Fibroblast of skin of abdomen (primary cell): ENCODE data around the gene AMZ1. TPM values are rescaled to one million over a fixed set of nuclear protein-coding genes. Genes with fewer than 3 reads are reported as not detected.
A peak's percentile ranks its signal among the peaks of the same experiment; 100 is the strongest.

Experiments used
- DNase-seq: peaks from one replicate; pipeline ENCODE4 v3.0.0-alpha.2; 2013
- polyA plus RNA-seq, 2 experiments: library from polyadenylated mRNA; unstranded; fragments of 120-200 nt; gene quantifications; one replicate each; pipeline ENCODE4 v1.2.1, GENCODE V29; 2013; ENCODE audit not compliant: insufficient read length in 2 of 2

AMZ1 gene, protein sequence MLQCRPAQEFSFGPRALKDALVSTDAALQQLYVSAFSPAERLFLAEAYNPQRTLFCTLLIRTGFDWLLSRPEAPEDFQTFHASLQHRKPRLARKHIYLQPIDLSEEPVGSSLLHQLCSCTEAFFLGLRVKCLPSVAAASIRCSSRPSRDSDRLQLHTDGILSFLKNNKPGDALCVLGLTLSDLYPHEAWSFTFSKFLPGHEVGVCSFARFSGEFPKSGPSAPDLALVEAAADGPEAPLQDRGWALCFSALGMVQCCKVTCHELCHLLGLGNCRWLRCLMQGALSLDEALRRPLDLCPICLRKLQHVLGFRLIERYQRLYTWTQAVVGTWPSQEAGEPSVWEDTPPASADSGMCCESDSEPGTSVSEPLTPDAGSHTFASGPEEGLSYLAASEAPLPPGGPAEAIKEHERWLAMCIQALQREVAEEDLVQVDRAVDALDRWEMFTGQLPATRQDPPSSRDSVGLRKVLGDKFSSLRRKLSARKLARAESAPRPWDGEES
- 0.35 TPM for polyA plus RNA-seq (2013, experiment 1 of 2; ENCODE audit: insufficient read length)
- polyA plus RNA-seq (2013, experiment 2 of 2; ENCODE audit: insufficient read length), result 0.27 TPM

DNA sequence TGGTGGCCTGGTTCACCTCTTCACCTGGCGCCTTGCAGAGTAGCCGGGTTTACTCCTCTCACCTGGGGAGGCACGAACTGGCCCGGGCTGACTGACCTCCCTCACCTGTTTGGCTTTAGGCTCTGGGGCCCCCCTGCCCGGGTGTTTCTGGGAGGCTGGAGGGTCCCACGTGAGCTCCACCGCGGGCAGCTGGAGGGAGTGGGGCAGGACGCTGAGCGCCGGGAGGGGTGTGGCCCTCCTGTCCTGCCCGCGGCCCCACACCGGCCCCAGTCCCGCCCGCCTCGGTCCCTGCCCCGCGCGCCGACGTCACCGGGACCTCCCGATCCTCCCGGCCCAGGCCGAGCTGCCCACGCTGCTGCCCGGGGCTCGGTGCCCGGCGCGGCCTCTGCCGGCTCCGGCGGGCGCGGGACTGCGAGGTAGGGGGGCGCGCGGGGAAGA lies at the start of gene AMZ1:
AMZ1 (plus strand) TSS at position 322 of the 438 bp plus-strand sequence. CDS start 12,250 bp downstream, outside the sequence.
- DNase-seq, result no peak

DNA sequence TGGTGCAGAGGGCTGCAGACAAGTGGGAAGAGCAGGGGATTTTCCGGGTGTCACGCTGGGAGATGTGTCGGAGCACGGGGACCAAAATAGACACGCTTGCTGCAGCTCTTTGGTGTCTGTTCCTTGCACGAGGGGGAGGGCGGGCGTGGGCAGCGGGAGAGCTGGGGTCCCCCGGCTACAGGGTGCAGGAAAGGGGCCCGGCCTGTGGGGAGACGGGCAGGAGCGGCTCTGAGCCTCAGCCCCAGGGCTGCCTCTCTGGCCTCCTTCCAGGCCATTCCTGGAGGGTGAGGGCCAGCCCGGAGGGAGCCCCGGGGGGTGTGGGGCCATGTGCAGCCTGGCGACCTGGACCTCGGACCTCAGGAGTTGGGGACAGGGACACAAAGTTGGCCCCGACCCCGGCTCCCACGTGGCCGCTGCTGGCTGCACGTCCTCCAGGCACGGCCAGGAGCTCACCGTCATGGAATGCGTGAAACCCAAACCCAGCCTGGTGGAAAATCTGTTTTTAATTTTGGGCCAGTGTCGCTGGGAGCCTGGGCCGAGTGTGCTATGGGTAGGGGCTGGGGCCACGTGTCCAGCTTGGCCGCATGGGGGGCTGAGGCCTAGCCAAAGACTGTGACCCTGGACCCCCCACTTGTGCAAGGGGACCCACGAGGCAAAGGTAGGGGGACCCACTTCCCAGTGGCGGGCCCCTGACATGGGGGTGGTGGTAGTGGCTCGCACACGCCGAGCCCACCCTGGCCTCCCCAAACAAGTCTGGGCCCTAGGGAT lies 49.6 kb upstream of the AMZ1 start:
- DNase-seq, result peak; percentile 91

DNA sequence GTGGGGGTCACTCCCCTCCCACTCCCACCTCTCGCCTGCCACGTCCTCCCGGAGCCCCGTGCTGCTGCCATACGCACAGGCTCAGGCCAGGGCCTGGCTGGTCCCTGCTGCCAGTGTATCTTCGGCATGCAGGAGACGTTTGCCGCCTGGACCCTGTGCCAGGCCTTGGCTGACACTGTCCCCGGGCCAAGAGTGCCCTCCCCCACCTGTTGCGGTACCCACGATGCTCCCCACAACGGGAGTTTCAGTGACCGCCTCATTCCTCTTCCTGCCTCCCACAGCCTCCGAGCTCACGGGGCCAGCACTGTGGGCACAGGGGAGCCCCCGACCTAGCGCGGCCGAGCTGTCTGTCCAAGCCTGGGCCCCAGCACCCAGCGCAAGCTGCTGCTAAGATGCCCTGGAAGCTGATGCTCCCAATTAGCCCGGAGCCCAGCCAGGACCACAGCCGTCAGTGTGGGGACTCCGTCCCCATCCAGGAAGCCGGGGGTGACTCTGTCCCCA lies 48.8 kb upstream of the AMZ1 start:
- no peak for DNase-seq

DNA sequence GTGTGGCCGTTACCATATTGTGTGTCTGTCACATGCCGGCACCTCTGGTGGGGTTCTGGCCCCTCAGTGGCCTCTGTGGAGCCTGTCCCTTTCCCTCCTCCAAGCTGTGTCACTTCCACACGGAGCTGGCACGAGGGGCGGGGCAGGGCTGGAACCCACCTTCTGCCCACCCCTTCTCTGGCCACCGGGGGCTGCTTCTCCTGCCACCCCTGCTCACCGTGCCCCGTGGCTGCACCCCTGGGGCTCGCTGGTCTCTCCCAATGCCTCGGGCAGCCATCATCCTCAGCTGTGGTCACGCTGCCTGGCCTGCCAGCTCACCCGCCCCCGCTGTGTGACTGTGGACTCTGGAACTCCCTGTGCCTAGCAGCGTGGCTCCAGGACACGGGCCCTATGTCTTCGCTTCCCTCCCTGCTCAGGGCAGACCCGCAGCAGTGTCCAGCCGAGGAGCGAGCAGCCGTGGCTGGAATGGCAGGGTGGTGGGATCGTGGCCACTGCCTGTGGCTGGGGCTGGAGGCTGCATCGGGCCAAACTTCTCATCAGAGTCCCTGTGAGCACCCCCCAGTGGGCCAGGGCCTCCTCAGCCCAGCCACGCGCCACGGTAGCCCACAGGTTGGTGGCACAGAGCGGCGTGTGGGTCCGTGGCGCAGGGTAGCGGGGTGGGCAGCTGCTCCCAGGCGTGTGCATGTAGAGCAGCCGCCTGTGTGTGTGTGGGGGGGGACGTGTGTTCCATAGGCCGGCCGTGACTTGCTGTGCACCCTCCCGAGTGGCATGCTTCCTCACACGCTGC lies 48.1 kb upstream of the AMZ1 start:
- no peak for DNase-seq

DNA sequence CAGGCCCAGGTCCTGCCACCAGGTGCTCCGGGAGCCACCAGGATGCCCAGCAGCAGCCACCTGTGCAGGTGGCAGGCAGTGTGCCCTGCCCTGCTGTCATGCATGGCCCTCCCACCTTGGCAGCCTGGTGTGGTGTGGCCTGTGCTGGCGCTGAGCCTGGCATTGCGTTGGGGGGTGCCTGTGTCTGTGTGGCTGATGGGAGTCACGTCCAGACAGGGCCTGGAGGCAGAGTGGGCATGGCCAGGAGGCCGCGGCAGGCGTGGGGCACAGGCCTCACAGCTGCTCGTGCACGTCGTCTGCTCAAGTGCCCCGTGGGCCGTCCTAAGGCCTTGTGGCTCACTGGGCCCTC lies 47.5 kb upstream of the AMZ1 start:
- no peak for DNase-seq

DNA sequence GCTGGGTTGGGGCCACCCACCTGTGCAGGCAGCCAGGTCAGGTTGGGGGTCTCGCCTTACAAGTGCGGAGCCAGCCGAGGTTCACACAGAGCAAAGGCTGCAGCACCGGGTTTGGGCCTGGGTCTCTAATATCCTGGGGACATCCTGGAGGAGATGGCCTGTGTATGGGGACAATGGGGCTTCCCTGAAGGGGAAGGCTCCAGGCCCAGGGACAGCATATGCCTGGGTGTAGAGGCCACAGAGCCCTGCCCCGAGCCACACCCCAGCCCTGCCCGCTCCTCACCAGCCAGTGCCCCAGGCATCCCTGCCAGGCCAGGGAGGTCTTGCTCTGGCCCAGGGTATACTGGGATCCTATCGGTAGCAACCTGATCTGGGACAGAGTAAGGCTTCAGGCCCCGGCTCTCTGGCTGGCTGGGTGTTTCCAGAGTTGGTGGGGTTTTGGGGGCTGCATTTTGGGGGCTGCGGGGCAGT lies 47.1 kb upstream of the AMZ1 start:
- DNase-seq, result no peak

DNA sequence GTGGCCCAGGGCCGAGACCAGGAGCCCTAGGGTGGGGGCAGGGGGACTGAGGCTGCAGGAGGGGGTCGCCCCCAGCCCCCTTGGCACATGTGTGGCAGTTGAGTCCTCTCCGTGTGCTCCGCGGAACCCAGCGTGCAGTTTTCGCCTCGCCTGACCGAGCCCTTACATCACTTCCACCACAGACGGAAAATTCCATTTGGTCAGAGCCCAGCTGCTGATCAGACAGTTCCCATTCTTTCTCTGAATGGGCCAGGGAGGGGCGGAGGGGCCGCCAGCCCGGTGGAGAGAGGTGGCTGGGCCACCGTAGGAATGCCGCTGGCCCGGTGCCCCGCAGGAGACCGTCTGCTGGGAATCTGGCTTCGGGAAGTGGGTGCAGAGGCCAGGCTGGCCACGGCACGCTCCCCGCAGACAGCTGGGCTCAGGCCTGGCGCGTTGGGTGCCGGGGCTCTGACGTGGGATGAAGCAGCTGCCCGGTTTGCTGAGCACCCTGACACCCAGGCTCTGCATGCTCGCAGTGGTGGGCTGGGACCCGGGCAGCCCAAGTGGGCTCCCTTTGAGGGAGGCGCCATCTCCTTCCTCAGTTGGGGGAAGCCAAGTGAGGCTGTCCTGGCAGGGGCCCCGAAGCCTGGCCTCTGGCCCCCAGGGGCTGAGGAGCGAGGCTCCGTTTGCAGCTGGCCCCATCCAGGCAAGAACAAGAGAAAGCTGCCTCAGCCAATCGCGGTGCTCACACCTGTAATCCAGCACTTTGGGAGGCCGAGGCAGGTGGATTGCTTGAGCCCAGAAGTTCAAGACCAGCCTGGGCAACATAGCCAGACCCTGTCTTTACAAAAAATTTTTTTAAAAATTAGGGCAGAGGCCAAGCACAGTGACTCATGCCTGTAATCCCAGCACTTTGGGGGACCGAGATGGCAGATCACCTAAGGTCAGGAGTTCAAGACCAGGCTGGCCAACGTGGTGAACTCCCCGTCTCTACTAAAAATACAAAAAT lies 46.3 kb upstream of the AMZ1 start:
- DNase-seq, result peak; percentile 97

DNA sequence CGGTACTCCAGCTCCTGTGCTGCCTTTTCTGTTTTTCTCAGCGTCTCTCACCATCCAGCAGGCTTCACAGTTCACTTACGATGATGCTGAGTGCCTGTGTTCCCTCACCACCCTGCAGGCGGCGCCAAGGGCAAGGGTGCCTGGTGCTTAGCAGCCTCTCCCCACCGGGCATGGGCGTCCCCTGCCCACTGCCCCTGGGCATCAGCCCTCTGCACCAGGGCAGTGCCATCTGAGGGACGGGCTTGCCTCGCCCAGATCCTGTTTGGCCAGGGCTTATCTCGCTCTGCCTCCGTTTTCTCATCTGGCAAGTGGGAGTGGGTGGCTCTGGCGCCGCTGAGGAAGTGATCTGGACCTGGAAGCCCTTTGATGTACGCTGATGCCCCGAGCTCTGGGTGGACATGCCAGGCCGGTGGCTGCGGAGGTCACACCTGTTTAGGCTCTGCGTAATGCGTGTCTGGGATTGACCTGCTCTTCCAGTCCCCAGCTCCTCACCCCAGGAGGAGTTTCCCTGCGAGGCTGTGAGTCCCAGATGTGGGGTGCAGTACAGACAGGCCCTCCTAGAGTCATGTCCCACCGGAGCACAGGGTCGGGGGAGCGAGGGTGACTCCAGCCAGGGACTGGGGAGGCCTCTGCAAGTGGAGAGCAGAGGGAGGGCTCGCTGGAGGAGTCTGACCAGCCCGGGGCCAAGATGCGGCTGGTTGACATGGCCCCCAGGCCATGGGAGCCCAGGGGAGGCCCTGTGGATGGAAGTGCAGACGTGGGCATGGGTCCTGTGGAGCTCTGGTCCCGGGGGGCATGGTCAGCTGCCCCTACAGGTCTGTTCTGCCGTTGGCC lies 44.4 kb upstream of the AMZ1 start:
- no peak for DNase-seq

DNA sequence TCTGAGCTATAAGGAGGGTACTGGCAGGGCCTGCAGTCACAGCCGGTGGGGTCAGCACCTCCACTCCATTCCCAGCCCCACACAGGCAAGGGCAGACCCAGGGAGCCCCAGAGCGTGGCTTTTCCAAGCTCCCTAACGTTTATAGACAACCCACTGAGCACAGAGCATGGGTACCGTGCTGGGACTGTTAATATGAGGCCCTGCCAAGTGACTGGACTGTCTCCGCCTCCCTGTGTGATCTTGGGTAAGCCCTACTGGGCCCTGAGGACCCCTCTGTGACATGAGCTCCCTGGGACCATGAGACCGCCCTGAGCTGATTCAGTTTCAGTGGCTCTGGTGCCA lies 43.8 kb upstream of the AMZ1 start:
- DNase-seq, result no peak

DNA sequence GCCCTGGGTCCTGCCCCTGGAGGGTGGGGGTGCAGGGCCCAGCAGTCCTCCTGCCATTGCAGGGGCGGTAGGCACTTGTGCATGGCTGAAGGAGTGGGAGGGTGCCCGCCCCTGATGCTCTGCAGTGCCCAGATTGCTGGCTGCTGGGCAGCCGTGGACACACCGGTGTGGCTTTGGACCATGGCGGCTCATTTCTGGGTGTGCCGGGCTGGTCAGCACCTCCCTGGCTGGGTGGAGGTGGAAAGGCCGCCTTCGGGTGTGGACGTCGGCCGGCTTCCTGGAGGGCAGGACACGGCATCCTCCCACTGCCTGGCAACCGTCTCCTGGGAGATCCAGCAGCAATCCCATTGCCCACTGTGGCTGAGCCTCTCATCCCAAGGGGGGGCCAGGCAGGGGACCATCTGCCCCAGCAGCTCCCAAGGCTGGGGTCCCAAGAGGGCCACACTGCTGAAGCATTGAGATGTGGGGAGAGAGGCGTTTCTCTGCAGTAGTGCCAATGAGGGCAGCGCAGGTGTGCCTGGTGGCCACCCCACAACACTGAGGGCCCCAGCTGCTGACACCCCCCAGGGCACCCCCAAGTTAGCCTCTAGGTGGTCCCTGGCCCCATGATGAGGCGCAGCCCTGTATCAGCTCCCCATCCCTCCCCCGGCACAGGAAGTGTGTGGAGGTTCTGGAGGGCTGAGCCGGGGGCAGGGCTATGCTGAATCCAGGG lies 43.3 kb upstream of the AMZ1 start:
- DNase-seq, result no peak

DNA sequence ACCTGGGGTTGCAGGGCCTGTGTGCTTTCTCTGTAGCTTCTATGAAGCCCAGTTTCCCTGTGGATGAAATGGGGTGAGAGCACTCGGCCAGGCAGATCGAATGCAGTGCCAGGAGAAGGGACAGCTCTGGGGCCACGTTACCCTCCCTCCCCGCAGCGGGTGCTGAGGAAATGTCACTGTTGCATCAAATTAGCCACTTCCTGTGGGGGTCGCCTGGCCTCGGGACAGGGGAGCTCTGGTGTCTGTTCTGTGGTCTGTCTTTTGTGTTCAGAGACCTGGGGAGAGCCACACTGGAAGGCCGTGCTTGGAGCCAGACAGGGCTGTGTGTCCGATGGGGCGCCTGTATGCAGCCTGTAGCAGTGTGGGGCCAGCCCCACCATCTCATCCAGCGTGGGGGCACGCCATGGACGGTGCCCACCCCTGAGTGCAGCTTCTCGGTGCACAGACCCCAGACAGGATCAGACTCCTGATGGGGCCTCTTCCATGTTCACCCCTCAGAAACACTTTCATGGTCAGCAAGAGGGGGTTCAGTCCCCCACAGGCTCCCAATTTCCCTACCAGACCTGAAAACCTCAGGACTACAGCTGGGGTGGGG lies 42.6 kb upstream of the AMZ1 start:
- peak; percentile 48 for DNase-seq

DNA sequence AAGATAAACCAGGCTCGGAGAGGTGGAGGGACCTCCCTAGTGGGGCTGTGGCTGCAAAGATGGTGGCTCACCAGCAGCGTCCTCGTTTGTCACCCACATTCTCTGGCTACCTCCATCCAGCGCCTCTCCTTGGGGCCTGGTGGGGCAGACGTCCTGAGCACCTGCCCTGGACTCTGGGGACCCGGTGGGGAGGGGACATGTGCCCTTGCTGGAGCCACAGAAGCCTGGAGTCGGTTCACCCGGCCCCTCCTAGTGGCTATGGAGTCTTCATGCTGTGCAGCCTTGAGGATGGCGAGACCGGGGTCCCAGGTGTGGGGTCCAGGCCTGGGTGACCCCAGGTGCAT lies 41.7 kb upstream of the AMZ1 start:
- DNase-seq, result no peak

DNA sequence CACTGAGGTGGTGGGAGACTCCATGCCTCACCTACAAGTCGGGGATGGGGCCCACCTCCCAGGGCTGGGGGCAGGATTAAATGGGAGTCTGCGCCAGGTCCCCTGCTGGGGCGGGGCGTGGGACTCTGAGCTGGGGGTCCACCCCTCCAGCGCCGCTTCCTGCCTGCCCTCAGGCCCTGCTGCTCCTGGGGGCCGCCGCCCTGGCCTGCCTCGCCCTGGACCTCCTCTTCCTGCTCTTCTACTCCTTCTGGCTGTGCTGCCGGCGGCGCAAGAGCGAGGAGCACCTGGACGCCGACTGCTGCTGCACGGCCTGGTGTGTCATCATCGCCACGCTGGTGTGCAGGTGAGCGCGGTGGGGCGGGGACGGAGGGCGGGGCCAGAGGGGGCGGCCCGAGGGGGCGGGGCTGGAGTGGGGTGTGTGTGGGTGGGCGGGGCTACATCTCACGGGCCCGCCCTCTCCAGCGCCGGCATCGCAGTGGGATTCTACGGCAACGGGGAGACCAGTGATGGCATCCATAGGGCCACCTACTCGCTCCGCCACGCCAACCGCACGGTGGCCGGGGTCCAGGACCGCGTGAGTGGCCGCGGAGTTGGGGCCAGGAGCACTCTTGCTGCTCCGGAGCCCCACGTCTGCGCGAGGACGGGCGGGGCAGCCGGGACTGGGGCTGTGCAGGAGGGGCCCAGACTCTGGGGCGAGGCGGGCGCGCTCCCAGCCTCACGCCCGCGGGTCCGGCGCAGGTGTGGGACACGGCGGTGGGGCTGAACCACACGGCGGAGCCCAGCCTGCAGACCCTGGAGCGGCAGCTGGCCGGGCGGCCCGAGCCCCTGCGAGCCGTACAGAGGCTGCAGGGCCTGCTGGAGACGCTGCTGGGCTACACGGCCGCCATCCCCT lies 41.1 kb upstream of the AMZ1 start:
- DNase-seq, result no peak

DNA sequence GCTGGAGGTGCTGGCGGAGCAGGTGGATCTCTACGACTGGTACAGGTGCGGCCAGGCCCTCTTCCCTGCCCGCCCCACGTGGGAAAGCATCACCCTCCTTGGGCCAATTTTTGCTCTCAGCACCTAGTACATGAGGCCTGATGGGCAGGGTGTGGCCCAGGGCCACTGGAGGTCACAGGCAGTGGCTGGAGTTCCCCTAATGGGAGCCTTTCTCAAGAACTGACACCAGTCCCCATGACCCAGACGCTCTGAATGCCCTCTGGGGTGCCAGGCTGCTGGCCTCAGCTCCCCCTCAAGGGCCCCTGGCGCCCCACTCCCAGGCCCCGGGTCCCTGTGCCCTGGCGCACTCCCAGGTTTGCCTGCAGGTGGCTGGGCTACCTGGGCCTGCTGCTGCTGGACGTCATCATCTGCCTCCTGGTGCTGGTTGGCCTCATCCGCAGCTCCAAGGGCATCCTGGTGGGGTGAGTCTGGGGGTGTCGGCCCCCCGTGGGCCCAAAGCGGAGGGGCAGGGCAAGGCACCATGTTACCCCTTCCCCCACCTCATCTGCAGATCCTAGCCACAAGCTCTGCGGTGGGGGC lies 40.3 kb upstream of the AMZ1 start:
- no peak for DNase-seq

DNA sequence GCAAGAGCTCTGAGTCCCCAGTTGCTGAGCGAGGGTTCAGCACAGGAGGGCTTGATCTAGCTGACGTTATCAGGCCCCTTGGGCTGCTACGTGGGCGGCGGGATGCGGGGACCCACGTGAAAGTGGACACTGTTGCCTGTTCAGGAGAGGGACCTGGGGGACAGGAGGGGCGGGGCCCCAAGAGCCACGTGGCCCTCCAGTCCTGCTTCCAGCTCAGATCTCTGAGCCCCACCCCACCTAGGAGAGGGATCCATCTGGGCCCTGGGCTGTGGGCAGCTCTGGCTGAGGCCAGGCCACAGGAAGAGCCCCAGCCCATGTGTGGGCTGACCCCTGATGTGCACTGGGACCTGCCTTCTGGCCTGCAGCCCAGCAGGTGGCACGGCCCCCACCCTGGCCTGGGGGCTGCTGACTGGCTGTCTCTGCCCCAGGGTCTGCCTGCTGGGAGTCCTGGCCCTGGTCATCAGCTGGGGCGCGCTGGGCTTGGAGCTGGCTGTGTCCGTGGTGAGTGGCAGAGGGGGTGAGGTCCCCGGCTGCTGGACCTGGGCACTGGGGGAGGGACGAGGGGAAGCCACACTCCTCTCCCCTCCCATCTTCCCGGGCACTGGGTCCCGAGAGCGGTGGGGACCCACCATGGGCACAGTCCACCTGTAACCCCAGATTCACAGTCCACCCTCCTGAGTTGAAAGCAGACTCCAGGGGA lies 38.7 kb upstream of the AMZ1 start:
- no peak for DNase-seq

DNA sequence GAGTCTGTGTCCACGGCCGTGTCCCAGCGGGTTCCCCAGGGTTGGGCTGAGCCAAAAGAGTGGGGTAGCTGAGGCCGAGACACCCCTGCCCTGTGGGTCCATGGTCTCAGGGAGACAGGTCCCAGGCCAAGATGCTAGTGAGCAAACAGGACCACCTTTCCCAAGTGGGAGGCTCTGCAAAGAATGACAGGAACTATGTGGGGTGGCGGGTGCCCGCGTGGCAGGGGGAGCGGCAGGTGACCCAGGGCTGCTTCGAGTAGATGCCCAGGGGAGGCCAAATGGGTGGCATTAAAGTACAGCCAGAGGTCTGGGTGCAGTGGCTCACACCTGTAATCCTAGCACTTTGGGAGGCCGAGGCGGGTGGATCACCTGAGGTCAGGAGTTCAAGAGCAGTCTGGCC lies 38.0 kb upstream of the AMZ1 start:
- DNase-seq, result no peak

DNA sequence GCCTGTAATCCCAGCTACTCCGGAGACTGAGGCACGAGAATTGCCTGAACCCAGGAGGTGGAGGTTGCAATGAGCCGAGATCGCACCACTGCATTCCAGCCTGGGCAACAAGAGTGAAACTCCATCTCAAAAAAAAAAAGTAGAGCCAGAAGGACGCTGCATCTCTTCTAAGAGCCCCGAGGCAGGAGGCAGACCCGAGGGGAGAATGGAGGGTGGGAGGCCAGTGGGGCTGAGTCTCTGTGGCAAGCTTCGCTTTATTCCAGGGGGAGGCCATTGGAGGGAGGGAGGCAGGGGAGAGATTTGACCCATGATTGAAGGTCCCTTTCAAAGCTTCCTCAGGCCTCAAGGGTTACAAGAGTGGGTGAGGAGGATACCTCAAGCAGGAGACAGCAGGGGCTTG lies 37.6 kb upstream of the AMZ1 start:
- no peak for DNase-seq
